MCF 10A (cell line): ENCODE data around the gene DNAH3. TPM values are rescaled to one million over a fixed set of nuclear protein-coding genes. Genes with fewer than 3 reads are reported as not detected.

Experiments
- BruUV-seq: library from RNA; stranded (reverse); fragments of 400-500 nt; replicated peaks from 2 replicates; lab custom pipeline; 2021; lab: Mats Ljungman, UMichigan
- CTCF ChIA-PET: fragments of 300-600 bp; sonication (Branson Sonifier 250); formaldehyde crosslinking; extraction: SDS; loops from one replicate; lab custom pipeline; 2021; ENCODE audit warnings: antibody characterized with exemption, inconsistent platforms; lab: Yijun Ruan, JAX
- POLR2A ChIA-PET: fragments of 300-600, 350-650 bp; sonication (Branson Sonifier 250); formaldehyde crosslinking; extraction: SDS; loops from one replicate; lab custom pipeline; 2020; ENCODE audit warnings: antibody characterized with exemption, inconsistent platforms; lab: Yijun Ruan, JAX
- DNase-seq: peaks from one replicate; pipeline ENCODE4 v3.0.0-alpha.2; 2018; ENCODE audit not compliant: unreplicated experiment
- H3K27ac Mint-ChIP-seq: one replicate; pipeline ENCODE4 v1.8.0; 2022; ENCODE audit warnings: mild to moderate bottlenecking, low read depth, mixed read lengths; ENCODE audit not compliant: unreplicated experiment
- H3K27me3 Mint-ChIP-seq: one replicate; pipeline ENCODE4 v1.8.0; 2022; ENCODE audit warnings: mixed read lengths; ENCODE audit not compliant: insufficient read depth, unreplicated experiment
- H3K36me3 Mint-ChIP-seq: one replicate; pipeline ENCODE4 v1.8.0; 2022; ENCODE audit warnings: mild to moderate bottlenecking, moderate library complexity, mixed read lengths; ENCODE audit not compliant: insufficient read depth, unreplicated experiment
- H3K4me1 Mint-ChIP-seq: one replicate; pipeline ENCODE4 v1.8.0; 2022; ENCODE audit warnings: mixed read lengths; ENCODE audit not compliant: insufficient read depth, unreplicated experiment
- H3K4me3 Mint-ChIP-seq: one replicate; pipeline ENCODE4 v1.8.0; 2022; ENCODE audit warnings: mild to moderate bottlenecking, moderate library complexity, mixed read lengths; ENCODE audit not compliant: unreplicated experiment
- H3K9me3 Mint-ChIP-seq: one replicate; pipeline ENCODE4 v1.8.0; 2022; ENCODE audit warnings: mixed read lengths; ENCODE audit not compliant: unreplicated experiment
- CTCF ChIP-seq: fragments of 200-600 bp; IDR thresholded peaks from one replicate; pipeline ENCODE4 v1.8.0; 2022; ENCODE audit warnings: antibody characterized with exemption, mild to moderate bottlenecking; ENCODE audit not compliant: unreplicated experiment
- intact Hi-C: fragments of 100-400 bp; cut with micrococcal nuclease; formaldehyde crosslinking; loops from 2 replicates; pipeline ENCODE4 v1.14.1; 2022
- total RNA-seq: library from RNA; stranded (reverse); gene quantifications from 2 replicates; pipeline ENCODE4 v1.2.3, GENCODE V29; 2022

Gene DNAH3
- total RNA-seq, 1 experiment from 2014 or later, result not detected

- ChIA-PET POLR2A (interaction anchor here (0.5 to 16.0 kb wide), 18 partner anchors 9 to 979 kb away, joined by 3 to 343 read pairs (median 8); partner anchors contain the start of genes ERI2 and REXO5), CTCF (interaction anchor here (0.8 to 5.3 kb wide), 13 partner anchors 13 to 257 kb away, joined by 3 to 47 read pairs (median 5); no protein-coding TSS in a partner anchor)
- no peak for DNase-seq
- Mint-ChIP-seq H3K36me3 (peaks cover 52% of the 10 kb centered on the region), H3K27ac (peak overlapping the region; percentile 97), H3K27me3 (no peaks in the 10 kb centered on the region), H3K9me3 (no peaks in the 10 kb centered on the region), H3K4me1 (peaks cover 60% of the 10 kb centered on the region), H3K4me3 (peak overlapping the region; percentile 75)
- BruUV-seq, result no TSS peak
- TF ChIP-seq CTCF, result no peak
- intact Hi-C loops, result loop anchor here (1.0 to 5.0 kb wide), 4 partner anchors 48 to 403 kb away; partner anchors contain the start of genes ERI2 and REXO5
Observed at GRCh38 chr16:20899477-20900298, 251.0 kb downstream of the DNAH3 start.

GRCh38 chr16:20899071-20899470 lies 251.6 kb downstream of the DNAH3 start:
- CTCF ChIA-PET, result interaction anchor here (0.7 to 5.3 kb wide), 14 partner anchors 12 to 991 kb away, joined by 3 to 47 read pairs (median 5); no protein-coding TSS in a partner anchor
- Mint-ChIP-seq H3K4me1 (peaks cover 54% of the 10 kb centered on the region), H3K9me3 (no peaks in the 10 kb centered on the region), H3K4me3 (peak overlapping the region; percentile 75), H3K27ac (peak overlapping the region; percentile 97), H3K36me3 (peaks cover 58% of the 10 kb centered on the region), H3K27me3 (no peaks in the 10 kb centered on the region)
- intact Hi-C loops, result loop anchor here (1.0 kb wide), 1 partner anchor 48 kb away; no protein-coding TSS in a partner anchor
- no peak for TF ChIP-seq CTCF
- no peak for DNase-seq
- POLR2A ChIA-PET, result interaction anchor here (1.0 to 16.0 kb wide), 13 partner anchors 10 to 403 kb away, joined by 3 to 343 read pairs (median 17); partner anchors contain the start of genes ERI2 and REXO5
- BruUV-seq, result no TSS peak

- no peak for DNase-seq
- peaks cover 49% of the 10 kb centered on the region for H3K4me1 Mint-ChIP-seq
- intact Hi-C loops, result no loop called here
- CTCF ChIA-PET, result interaction anchor here (0.6 to 5.3 kb wide), 10 partner anchors 16 to 405 kb away, joined by 3 to 47 read pairs (median 4); no protein-coding TSS in a partner anchor
- H3K27ac Mint-ChIP-seq, result peak overlapping the region; percentile 97
- peak overlapping the region; percentile 75 for H3K4me3 Mint-ChIP-seq
- BruUV-seq, result no TSS peak
- no peaks in the 10 kb centered on the region for H3K27me3 Mint-ChIP-seq
- POLR2A ChIA-PET, result interaction anchor here (0.6 to 16.0 kb wide), 12 partner anchors 9 to 1201 kb away, joined by 3 to 343 read pairs (median 12); partner anchors contain the start of genes ERI2 and REXO5
- TF ChIP-seq CTCF, result no peak
- peaks cover 70% of the 10 kb centered on the region for H3K36me3 Mint-ChIP-seq
- no peaks in the 10 kb centered on the region for H3K9me3 Mint-ChIP-seq
Observed at GRCh38 chr16:20897922-20898321, 252.7 kb downstream of the DNAH3 start.
